T-helper 2 cell treated with Interferon-gamma antibody and Interleukin-4, amounts not matched to agents 5 μg/mL and 100 μg/mL, for 36 hours (primary cell): ENCODE measurements around the gene GAREM1.
"Not testable (repeated sequence)": the region's sequence is repeated elsewhere in the genome, so short reads cannot be mapped to it uniquely, and the experiment has no call there.

Source experiments
- DNase-seq: peaks from one replicate; pipeline ENCODE4 v3.0.0; 2021; ENCODE audit warnings: low spot score
- H3K27ac Mint-ChIP-seq: one replicate; pipeline ENCODE4 v1.8.0; 2021; ENCODE audit warnings: mild to moderate bottlenecking, mixed read lengths
- H3K27me3 Mint-ChIP-seq: one replicate; pipeline ENCODE4 v1.8.0; 2021; ENCODE audit warnings: low read depth, mixed read lengths
- H3K36me3 Mint-ChIP-seq: one replicate; pipeline ENCODE4 v1.8.0; 2021; ENCODE audit warnings: low read depth, mixed read lengths
- H3K4me1 Mint-ChIP-seq: one replicate; pipeline ENCODE4 v1.8.0; 2021; ENCODE audit warnings: low read depth, mixed read lengths
- H3K4me3 Mint-ChIP-seq: one replicate; pipeline ENCODE4 v1.8.0; 2022; ENCODE audit warnings: mild to moderate bottlenecking, moderate library complexity, mixed read lengths
- H3K9me3 Mint-ChIP-seq: one replicate; pipeline ENCODE4 v1.8.0; 2021; ENCODE audit warnings: mixed read lengths

Gene GAREM1

GRCh38 chr18:32238635-32239268 lies 231.9 kb downstream of the GAREM1 start:
- Mint-ChIP-seq H3K36me3 (no peaks in the 10 kb centered on the region), H3K4me1 (no peaks in the 10 kb centered on the region), H3K4me3 (no peak overlapping the region), H3K9me3 (no peaks in the 10 kb centered on the region), H3K27ac (no peak overlapping the region), H3K27me3 (peaks cover 9% of the 10 kb centered on the region)
- DNase-seq, result no peak

GRCh38 chr18:32237049-32237448 lies 233.6 kb downstream of the GAREM1 start:
- DNase-seq, result no peak
- no peaks in the 10 kb centered on the region for H3K9me3 Mint-ChIP-seq
- no peaks in the 10 kb centered on the region for H3K4me1 Mint-ChIP-seq
- no peaks in the 10 kb centered on the region for H3K36me3 Mint-ChIP-seq
- no peak overlapping the region for H3K4me3 Mint-ChIP-seq
- H3K27me3 Mint-ChIP-seq, result peaks cover 9% of the 10 kb centered on the region
- no peak overlapping the region for H3K27ac Mint-ChIP-seq

- not testable (repeated sequence) for H3K27ac Mint-ChIP-seq, H3K9me3 Mint-ChIP-seq, H3K27me3 Mint-ChIP-seq
Observed at GRCh38 chr18:32233348-32233747, 237.3 kb downstream of the GAREM1 start.

GRCh38 chr18:32219431-32220018 lies 251.2 kb downstream of the GAREM1 start:
- Mint-ChIP-seq H3K36me3 (no peaks in the 10 kb centered on the region), H3K27me3 (no peaks in the 10 kb centered on the region), H3K27ac (no peak overlapping the region), H3K4me1 (no peaks in the 10 kb centered on the region), H3K4me3 (no peak overlapping the region), H3K9me3 (no peaks in the 10 kb centered on the region)
- DNase-seq, result no peak

More at GRCh38 chr18:32233348-32233747, 237.3 kb downstream of the GAREM1 start:
- DNase-seq, H3K36me3 Mint-ChIP-seq, H3K4me3 Mint-ChIP-seq, H3K4me1 Mint-ChIP-seq: not testable (repeated sequence)

GRCh38 chr18:32216390-32216789 lies 254.3 kb downstream of the GAREM1 start:
- no peaks in the 10 kb centered on the region for H3K27me3 Mint-ChIP-seq
- H3K4me1 Mint-ChIP-seq, result no peaks in the 10 kb centered on the region
- no peak overlapping the region for H3K27ac Mint-ChIP-seq
- no peak for DNase-seq
- no peaks in the 10 kb centered on the region for H3K36me3 Mint-ChIP-seq
- no peak overlapping the region for H3K4me3 Mint-ChIP-seq
- no peaks in the 10 kb centered on the region for H3K9me3 Mint-ChIP-seq

DNA sequence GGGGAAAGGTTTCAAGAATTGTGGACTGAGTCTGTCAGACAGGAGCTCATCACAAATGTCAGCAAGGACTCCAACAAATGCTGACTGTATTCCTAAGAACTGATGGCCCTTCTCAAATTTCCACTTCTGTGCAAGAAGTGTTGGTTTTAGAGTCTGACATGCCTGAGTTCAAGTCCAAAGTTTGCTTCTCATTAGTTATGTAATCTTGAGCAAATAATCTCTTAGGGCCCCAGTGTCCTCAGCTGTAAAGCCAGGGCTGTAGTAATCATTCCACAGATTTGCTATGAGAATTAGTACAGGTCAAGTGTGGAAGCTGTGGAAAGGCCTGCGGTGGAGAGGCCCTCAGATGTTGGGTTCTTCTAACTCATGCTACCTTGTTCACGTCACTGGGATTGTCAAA lies 257.0 kb downstream of the GAREM1 start:
- no peak overlapping the region for H3K27ac Mint-ChIP-seq
- no peak for DNase-seq
- no peaks in the 10 kb centered on the region for H3K36me3 Mint-ChIP-seq
- H3K9me3 Mint-ChIP-seq, result no peaks in the 10 kb centered on the region
- H3K27me3 Mint-ChIP-seq, result no peaks in the 10 kb centered on the region
- no peaks in the 10 kb centered on the region for H3K4me1 Mint-ChIP-seq
- H3K4me3 Mint-ChIP-seq, result no peak overlapping the region
